H1 (cell line): ENCODE results near the gene TESMIN. TPM values are rescaled to one million over a fixed set of nuclear protein-coding genes. Genes with fewer than 3 reads are reported as not detected.

ENCODE experiments used
- NANOG ChIP-seq: IDR thresholded peaks from 2 replicates; pipeline ENCODE4 v1.6.1; 2011; ENCODE audit warnings: low read length, low read depth, mild to moderate bottlenecking, inconsistent platforms; ENCODE audit not compliant: insufficient read depth, poor library complexity, severe bottlenecking
- polyA plus RNA-seq, 7 experiments: library from polyadenylated mRNA; depleted of rRNA in 3 of 7; stranded (reverse) in 5 of 7; unstranded in 2 of 7; fragments of >200 nt in 5 of 7; fragments of 200-250 nt in 2 of 7; gene quantifications; 1 replicate in 5 of 7; 2 replicates in 1 of 7; 4 replicates in 1 of 7; pipeline versions ENCODE4 v1.2.1 to v1.2.3, GENCODE V29; 2011 to 2013; ENCODE audit warnings: missing spikeins in 2 of 7, mixed read lengths in 2 of 7
- total RNA-seq: library from RNA; stranded (reverse); fragmentation: NEBNext Ultra II Directional; extraction: Animal tissue kit (Norgen Biotek cat#: 25700); gene quantifications from 2 replicates; pipeline ENCODE4 v1.2.1, GENCODE V29; 2021

TESMIN gene
- total and polyA plus RNA-seq, 2 of the 8 experiments (the other 6 are each of a cell fraction or from before 2014, with no cell fraction given) = 22.6 to 61.1 TPM

DNA sequence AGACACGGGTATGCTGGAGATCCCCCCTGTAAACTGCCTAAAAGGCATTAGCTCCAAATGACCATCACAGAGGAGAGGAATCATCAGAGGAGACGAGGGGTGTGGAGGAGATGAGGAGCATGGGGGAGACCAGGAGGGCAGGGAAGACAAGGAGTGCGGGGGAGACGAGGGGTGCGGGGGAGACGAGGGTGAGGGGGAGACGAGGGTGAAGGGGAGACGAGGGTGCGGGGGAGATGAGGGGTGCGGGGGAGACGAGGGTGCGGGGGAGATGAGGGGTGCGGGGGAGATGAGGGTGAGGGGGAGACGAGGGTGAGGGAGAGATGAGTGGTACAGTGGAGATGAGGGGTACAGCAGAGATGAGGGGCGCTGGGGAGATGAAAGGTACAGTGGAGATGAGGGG lies 84.5 kb downstream of the TESMIN start (continued):
- TF ChIP-seq NANOG = no peak
- TF ChIP-seq, all 59 proteins: peak for 0
